Activated naive CD8-positive, alpha-beta T cell treated with anti-CD3 and anti-CD28 coated beads, Interleukin-2, amount 50 U/mL, for 16 hours (primary cell): ENCODE measurements around the gene RUNX3.

ENCODE experiments used
- DNase-seq: peaks from one replicate; pipeline ENCODE4 v3.0.0-alpha.2; 2020; ENCODE audit warnings: low read depth, low spot score

Gene RUNX3

DNA sequence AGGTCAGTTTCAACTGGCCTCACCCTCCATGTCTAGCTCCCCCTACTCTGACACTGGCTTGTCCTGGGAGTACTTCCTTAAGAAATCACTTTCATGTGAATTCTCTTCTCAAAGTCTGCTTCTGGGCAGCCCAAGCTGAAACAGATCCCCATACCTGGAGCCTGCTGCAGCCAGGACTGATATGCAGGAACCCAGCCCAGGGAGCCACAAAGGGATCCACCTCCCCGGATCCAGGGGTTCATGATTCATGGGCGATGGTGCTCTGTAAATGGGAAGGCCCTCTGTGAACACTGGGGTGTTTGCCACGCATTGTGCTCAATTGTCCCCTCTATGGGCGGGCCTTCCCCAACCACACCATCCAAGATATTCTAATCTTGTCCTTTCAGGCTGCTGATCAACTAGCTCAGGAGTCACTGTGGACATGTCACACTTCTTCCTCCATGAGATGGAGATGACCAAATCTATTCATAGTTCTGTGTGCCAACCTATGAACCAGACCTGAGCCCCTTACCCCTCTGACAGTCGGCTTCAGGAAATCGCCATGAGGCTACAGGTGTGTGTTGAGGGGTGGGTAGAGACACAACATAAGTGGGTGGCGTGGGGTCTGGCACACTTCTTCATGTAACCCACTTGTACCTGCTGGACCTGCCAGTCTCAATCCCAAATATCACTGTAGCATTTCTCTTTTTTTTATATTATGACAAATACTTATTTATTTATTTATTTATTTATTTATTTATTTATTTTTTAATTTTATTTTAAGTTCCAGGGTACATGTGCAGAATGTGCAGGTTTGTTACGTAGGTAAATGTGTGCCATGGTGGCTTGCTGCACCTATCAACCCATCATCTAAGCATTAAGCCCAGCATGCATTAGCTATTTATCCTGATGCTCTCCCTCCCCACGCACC, 41.8 kb downstream of the RUNX3 start:
- no peak for DNase-seq

DNA sequence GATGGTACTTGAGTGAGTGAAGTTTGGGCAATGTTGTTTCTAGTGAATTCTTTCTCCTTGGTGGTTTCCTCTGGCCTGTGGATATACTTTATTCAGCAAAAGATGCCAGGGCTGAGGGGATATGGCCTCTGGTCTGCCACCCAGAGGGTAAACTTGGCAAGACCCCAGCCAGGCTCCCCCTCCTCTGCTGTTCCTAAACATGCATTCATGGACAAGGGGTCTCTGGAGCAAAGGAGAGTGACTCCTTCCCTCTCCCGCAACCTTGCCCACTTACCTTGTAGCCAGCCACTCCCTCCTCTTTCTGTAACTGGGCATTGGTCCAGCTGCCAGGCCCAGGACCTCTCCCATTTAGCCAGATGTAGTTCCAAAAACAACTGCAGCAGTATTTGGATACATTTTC, 43.8 kb downstream of the RUNX3 start:
- no peak for DNase-seq

DNA sequence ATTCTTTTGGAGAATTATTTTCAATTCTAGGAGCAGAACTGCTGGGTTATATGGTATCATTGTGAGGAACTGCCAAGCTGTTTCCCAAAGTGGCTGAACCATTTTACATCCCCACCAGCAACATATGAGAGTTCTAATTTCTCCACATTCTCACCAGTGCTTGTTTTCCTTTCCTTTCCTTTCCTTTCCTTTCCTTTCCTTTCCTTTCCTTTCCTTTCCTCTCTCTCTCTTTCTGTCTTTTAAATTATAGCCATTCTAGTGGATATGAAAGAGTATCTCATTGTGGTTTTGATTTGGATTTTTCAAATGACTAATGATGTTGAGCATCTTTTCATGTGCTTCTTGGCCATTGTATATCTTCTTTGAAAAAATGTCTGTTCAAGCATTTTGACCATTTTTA, 45.3 kb downstream of the RUNX3 start:
- no peak for DNase-seq

DNA sequence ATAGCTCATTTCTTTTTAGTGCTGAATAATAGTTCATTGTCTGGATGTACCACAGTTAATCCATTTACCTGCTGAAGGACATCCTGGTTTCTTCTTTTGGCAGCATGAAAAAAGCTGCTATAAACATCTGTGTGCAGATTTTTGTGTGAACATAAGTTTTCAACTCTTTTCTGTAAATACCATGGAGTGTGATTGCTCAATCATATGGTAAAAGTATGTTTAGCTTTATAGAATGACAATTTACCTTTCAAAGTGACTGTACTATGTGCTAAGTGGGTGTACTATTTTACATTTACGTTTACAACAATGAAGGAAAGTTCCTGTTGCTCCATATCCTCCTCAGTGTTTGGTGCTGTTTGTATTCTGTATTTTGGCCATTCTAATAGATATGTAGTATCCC, 49.0 kb downstream of the RUNX3 start:
- no peak for DNase-seq

DNA sequence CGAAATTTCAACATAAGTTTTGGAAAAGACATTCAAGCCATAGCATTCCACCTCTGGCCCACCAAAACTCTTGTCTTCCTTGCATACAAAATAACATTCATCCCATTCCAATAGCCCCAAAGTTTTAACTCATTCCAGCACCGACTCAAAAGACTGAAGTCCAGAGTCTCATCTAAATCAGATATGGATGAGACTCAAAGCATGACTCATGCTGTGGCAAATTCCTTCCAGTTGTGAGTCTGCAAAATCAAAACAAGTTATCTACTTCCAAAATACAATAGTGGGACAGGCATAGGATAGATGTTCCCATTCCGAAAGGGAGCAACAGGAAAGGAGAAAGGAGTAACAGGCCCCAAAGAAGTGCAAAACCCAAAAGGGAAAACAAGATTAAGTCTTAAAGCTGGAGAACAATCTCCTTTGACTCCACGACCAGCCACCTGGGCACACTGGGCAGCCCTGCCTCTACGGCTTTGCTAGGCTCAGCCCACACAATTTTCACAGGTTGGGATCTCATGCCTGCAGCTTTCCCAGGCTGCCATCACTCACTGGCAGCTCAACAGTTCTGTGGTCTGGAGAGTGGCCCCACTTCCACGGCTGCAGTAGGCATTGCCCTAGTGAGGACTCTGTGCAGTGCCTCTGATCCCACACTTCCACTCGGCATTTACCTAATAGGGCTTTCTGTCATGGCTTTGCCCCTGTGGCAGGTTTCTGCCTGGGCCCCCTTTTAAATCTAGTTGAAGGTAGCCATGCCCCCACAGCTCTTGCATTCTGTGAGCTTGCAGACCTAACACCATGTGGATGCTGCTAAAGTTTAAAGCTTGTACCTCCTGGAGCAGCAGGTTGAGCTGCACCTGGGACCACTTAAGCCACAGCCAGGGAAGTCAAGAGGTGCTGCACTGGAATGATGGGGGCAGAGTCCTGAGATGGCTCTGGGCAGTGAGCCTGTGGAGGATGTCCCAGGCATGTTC, 51.0 kb downstream of the RUNX3 start:
- DNase-seq, result no peak

DNA sequence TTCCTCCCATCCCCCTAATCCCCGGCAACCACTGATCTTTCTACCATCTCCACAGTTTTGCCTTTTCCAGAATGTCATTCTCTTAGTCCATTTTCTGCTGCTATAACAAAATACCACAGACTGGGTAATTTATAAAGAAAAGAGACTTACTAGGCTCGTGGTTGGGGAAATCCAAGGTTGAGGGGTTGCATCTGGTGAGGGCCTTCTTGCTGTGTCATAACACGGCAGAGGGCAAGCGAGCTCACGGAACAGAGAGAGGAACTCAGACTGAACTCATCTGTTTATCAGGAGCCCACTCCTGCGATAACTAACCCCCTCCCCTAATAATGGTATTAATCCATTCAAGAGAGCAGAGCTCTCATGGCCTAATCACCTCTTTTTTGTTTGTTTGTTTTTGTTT, 52.0 kb downstream of the RUNX3 start:
- DNase-seq, result no peak

DNA sequence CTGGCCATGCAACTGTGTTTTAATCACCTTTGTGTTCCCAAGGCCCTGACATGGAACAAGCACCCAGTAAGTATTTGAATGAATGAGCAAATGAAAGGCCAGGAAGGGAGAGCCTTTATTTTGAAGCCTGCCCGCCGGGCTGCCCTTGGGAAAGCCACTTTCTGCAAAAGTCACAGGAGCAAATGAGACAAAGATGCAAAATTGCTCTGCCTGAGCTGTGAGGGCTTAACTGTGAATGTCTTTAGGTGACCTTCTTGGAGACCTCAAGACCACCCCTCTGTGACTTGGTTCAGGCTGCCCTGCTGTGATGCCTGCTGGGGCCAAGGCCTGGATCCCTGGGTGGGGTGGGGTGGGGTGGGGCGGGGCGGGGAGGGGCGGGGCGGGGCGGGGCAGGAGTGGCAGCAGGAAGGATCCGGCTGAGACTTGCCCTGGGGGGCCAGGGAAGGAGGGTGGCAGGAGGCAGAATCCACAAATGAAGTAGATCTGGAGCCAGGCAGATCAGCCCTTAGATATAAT, 54.0 kb downstream of the RUNX3 start:
- DNase-seq, result no peak

DNA sequence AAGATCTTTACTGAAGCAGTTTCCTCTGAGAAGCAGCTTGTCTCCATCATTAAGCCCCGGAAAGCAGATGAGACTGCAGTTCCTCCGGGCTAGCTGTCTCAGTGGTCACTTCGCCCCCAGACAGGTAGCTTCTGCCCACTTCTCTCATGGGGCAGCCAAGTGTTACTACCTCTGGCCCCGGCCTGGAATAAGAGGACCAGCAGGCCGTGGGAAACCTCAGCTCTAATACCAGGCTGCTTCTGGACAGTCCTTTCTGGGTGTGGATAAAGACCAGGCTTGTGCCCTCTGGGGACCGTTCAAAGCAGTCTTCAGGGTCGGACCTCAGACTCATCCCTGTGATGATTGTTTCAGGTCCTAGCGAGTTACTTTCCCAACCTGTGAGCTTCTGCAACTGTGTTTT, 54.8 kb downstream of the RUNX3 start:
- DNase-seq, result no peak

DNA sequence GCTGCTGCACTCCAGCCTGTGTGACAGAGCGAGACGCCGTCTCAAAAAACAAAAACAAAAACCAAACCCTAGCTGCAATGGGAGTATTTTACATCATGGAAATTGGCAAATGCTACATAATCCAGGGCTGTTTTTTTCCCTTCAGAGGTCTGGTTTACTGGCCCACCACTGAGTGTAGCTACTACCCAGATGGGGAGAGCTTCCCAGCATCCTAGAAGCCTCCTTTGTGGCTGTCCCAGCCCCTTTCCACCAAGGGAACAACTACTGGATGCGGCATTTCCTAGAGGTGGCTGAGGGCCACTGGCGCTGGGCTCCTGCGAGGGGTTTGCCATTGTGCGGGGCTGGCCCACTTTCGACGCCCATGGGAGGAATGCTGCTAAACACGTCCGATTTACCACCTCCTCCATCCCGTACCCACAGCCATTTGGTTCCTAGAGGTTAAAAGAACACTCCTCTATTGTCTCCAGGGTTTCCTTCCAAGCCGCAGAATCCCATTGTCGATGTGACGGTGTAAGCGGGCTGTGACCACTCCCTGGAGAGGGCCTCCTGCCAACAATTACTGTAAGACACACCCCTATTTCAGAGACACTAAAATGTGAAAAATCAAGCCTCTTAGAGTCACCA, 55.4 kb downstream of the RUNX3 start:
- DNase-seq, result no peak

DNA sequence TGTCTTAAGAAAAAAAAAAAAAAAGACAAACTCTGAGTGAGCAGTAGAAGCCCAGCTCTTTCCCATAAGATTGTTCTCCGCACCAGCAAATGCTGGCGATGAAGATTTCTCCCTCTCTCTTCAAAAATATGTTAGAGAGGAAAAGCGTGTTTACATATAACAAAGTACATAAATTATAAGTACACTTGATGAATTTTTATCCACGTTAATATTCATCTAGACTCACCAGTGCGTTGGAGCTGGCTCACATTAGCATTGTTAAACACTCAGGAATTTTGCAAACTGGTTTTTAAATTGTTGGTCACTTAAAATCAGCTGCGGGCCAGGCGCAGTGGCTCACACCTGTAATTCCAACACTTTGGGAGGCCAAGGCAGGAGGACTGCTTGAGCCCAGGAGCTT, 56.0 kb downstream of the RUNX3 start:
- DNase-seq, result no peak

DNA sequence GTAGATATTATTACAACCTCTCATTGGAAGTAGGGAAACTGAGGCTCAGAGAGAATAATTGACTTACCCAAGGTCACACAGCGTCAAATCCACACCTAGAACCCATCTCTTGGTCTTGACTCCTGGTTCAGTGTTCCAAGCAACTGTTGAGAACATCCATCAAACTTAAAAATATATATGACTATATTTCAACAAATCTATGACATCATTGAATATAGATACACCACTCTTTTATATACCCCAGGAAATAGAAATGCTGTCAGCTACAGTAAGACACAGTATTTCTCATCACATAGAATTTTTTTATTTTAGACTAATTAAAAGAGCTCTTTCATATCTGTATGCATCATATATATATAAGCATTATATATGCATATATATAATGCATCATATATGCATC, 56.9 kb downstream of the RUNX3 start:
- no peak for DNase-seq

DNA sequence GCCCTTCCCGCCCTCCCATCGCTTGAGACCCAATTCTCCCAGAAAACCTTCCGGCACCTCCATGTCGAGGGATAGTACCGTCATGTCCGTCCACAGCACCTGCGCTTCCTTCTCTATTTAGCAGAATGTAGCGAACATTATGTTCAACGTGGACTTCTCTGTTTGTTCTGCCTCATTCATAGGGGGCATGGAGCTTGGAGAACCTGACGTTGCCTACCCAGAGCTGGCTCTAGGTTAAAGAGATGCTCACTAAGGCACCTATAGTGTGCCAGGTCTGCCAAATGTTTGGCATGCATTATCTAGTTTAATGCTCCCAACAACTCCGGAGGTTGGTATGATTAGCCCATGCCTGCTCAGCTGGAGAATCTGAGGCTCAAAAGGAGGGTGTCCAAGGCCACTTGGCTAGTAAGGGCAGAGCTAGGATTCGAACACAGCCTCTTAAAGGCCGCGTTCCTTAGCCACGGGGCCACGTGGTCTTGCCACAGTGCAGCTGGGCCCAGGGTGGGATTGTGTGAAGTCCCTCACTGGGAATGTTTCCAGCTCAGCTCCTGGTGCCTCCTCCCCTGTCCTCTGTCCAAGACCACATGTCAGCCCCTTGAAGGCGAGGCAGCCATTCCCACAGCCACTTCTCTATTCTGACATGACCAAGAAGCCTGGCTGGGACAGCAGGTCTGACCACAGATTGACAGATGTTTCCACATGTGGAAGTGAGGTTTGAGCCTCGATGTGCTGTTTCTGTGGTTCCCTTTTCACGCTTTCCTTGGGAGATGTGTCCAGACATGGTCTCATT, 57.8 kb downstream of the RUNX3 start:
- no peak for DNase-seq

DNA sequence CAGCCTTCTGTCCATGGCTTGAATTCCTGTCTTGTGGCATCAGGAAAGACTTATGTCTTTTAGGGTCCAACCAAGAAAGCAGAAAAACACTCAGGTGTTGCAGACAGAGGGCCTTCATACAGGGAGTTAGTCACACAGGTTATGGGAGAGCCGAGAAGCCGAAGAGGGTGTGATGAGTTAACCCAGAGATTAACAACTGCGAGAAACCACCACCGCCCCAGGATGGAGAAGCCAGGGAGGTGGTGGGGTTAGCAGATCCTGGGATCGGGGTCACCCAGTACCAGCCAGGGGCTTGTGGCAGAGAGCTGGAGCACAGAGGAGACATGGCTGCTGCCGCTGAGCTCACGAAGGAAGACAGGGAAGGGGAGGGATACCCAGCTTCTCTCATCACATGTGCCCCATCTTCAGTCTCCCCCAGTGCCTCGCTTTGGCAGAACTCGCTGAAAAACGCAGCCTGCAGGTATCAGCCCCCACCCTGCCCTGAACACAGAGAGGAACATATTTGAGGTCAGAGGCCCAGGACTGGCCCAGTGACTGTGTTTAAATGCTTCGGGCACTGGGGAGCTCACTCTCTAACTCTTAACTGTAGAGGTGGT, 58.7 kb downstream of the RUNX3 start:
- DNase-seq, result no peak

DNA sequence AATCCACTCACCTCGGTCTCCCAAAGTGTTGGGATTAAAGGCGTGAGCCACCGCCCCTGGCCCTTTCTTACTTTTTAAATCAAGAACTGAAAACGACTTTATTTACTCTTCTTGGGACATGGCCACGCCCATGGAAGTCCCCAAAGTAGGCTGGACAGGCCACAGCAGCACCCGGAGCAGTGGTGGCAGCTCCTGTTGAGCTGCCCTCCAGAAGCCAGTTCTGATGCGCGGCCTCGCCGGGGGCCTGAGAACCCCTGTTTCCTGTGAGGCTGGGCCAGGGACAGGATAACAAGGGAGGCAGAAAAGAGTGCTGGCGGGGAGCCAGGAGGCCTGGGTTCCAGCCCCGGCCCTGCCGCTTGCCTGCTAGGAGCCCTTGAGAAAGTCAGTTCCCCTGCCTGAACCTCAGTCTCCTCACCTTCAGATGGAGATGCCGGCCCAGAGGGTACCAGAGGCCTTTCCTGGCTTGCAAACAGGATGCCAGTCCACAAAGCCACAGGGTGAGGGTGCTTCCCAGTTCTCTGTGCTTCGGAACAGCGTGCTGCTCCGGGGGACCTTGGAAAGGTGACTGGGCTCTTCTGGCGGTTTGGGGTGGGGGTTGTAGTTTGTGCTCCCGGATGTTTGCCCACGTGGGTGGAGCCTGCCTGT, 59.4 kb downstream of the RUNX3 start:
- DNase-seq, result no peak

DNA sequence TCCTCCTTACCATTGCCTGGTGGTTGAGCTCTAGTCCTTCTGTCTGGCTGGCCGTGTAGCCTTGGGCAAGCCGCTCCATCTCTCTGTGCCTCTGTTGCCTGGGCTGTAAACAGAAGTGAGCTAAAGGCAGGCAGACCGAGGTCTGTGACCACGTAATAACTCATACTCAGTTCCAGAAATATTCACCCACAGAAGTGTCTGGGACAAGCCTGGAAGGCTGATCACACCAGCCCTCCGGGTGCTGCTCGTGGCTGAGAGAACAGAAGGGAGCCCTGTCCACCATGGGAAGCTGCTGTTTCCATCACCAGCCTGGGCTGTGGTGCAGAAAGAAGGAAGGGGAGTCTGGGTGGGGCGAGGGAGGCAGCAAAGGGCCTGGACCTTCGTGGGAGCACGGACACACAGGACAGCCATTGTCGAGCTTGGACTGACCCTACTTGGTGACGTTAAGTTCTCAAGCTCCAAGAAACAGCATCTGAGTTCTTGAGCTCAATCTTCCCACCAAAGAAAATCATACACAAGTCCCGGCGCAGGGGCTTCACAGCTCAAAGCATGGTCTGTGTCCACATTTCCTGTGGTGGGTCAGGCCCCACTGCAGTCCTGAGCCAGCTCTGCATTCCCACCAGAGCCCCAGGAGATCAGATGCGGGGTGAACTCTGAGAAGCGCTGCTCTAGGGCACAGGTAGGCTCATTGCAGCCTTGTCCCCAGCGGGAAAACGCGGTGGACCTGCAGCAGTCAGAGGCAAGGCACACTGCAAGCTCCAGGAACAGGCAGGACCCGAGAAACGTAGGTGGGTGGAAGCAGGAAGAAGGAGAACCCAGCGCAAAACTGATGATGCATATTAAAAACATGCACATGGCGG, 61.8 kb downstream of the RUNX3 start:
- DNase-seq, result no peak

DNA sequence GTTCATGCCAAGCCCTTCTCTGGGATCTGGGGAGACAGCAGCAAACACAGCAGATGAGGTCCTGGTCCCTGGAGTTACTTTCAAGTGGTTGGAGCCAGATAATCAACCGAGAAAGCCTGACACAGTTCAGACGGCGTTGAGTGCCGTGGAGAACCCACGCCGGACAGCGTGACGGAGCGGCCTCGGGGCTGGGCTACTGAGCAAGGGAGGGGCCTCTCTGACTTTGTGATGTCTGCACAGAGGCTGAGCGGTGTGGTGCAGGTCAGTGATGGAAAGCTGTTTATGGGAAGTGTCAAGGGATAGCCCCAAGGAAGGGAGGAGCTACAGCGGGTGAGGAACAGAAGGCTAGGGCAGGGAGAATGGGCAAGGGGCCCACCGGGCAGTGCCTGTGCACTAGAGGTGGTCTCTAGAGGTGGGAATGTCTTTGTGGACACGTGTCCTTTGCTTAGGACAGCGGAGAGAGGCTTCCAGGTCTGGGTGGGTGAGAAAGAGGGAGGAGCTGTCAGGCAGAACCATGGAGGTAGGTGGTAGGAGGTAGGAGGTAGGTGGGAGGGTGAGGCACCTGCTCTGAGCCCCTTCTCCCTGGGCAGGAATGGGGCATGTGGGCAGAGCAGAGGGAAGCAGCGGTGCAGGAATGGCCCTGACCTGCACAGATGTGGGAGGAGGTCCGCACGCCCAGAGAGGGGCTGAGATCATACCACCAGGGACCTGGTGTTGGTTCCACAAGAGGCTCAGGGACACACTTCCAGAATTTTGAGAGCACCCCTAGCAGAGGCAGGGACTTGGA, 62.8 kb downstream of the RUNX3 start:
- no peak for DNase-seq

DNA sequence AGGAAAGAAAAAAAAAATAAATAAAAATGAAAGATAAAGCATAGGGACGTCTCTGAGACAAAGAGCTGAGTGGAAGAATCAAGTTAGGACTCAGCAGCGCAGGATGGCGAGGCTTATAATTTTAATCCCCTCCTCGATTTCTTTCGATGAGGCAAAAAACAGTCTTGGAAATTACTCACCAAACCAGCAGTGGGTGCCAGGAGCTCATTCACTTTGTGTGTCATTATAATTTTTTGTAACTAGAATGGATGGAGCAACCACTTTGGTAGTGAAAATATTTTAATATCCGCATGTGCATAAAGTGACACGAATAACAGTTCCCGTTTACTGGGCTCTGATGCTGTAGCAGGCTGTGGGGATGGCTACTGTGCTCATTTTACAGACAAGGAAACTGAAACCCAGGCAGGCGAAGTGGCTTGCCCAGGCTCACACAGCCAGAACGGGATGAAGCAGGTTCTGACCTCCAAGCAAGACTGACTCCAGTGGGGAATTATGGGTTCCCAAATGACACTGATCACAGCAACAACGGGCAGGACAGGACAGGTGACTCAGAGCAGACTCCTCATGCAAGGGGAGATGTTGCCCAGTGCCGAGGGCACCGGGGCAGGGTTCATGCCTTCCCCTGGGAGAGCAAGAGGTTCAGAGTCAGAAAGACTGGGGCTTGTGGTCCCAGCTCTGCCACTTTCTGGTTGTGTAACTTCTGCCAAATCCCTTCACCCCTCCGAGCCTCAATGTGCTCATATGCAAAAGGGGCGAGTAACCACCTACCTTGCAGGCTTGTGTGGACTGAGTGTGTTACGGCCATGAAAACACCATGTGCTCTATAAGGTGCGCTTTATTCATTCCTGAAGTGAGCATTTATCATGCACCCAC, 63.6 kb downstream of the RUNX3 start:
- no peak for DNase-seq
